AG09309 (cell line): ENCODE results near the gene STX4.
"Not testable (repeated sequence)": the region's sequence is repeated elsewhere in the genome, so short reads cannot be mapped to it uniquely, and the experiment has no call there.

Experiments used
- DNase-seq: peaks from one replicate; pipeline ENCODE4 v3.0.0-alpha.2; 2010; ENCODE audit warnings: low read depth
- H3K4me3 ChIP-seq: 2 replicates; pipeline ENCODE4 v1.5.1; 2011; ENCODE audit warnings: mild to moderate bottlenecking, low read depth, low read length, moderate library complexity; ENCODE audit not compliant: control insufficient read depth
- CTCF ChIP-seq: IDR thresholded peaks from 2 replicates; pipeline ENCODE4 v1.5.1; 2011; ENCODE audit warnings: mild to moderate bottlenecking, low read depth, low read length, inconsistent platforms; ENCODE audit not compliant: insufficient read depth, control insufficient read depth; ENCODE audit errors: missing control alignments

STX4 gene

GRCh38 chr16:31009120-31009519 is 24.2 kb upstream of the STX4 start:
- H3K4me3 ChIP-seq, result no peak overlapping the region; the same call in 1 of the 2 replicates
- DNase-seq, result no peak
- TF ChIP-seq CTCF, result no peak

GRCh38 chr16:31009894-31010584 is 23.3 kb upstream of the STX4 start:
- no peak for DNase-seq

GRCh38 chr16:31010585-31011325 is 22.6 kb upstream of the STX4 start, which contains the start of gene STX1B:
Gene STX1B (minus strand): TSS chr16:31010638. CDS start chr16:31010396, 242 bp downstream.
- peak within 1 kb of the TSS; percentile 50 for H3K4me3 ChIP-seq
- TF ChIP-seq CTCF, result no peak
- DNase-seq, result no peak

More at GRCh38 chr16:31009894-31010584, 23.3 kb upstream of the STX4 start:
- peak; percentile 16 for TF ChIP-seq CTCF
- H3K4me3 ChIP-seq, result peak overlapping the region; percentile 50

- not testable (repeated sequence) for H3K4me3 ChIP-seq, DNase-seq
These were observed 21.5 kb upstream of the STX4 start for GRCh38 chr16:31011815-31012214.

GRCh38 chr16:31013292-31013691 is 20.1 kb upstream of the STX4 start:
- DNase-seq, H3K4me3 ChIP-seq: not testable (repeated sequence)

- no peak for TF ChIP-seq CTCF
- no peak overlapping the region for H3K4me3 ChIP-seq
- DNase-seq, result no peak
These were observed 17.3 kb upstream of the STX4 start for GRCh38 chr16:31016018-31016417.

DNA sequence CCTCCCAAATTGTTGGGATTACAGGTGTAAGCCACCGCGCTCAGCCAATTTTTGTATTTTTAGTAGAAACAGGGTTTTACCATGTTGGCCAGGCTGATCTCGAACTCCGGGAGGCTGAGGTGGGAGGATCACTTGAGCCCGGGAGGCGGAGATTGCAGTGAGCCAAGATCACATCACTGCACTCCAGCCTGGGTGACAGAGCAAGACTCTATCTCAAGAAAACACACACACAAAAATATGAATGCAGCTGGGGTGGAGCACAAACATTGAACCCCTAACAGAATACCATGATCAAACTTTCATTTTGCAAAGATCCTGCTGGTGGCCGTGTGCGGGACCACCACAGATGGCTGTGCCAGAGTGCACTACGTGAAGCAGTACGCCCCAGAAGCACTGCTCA is 15.6 kb upstream of the STX4 start:
- not testable (repeated sequence) for DNase-seq, H3K4me3 ChIP-seq

GRCh38 chr16:31020536-31020935 is 12.8 kb upstream of the STX4 start:
- TF ChIP-seq CTCF, result no peak
- no peak overlapping the region for H3K4me3 ChIP-seq
- no peak for DNase-seq
